Ovary (tissue), 9 donors: ENCODE data around the gene TCF12. TPM values are rescaled to one million over a fixed set of nuclear protein-coding genes. Genes with fewer than 3 reads are reported as not detected.

Experiments
- DNase-seq, 5 donors: peaks; one replicate each; pipeline ENCODE4 v3.0.0-alpha.2; 2019 to 2020
- H3K27ac ChIP-seq, 2 donors: fragments of 200-600 bp; one replicate each; pipeline versions ENCODE4 v1.5.1 to v1.8.0; 2019 to 2022
- H3K27me3 ChIP-seq: fragments of 200-600 bp; one replicate; pipeline ENCODE4 v1.8.0; 2022
- H3K36me3 ChIP-seq: fragments of 200-600 bp; sonication (generic); one replicate; pipeline ENCODE4 v1.5.1; 2019
- H3K4me1 ChIP-seq: one replicate; pipeline ENCODE4 v1.8.1; 2013; ENCODE audit warnings: mild to moderate bottlenecking, moderate library complexity; ENCODE audit not compliant: insufficient read depth
- H3K4me3 ChIP-seq: fragments of 200-600 bp; sonication (generic); one replicate; pipeline ENCODE4 v1.5.1; 2017
- H3K9me3 ChIP-seq, 2 donors: fragments of 200-600 bp in 1 of 2; sonication (generic) in 1 of 2; one replicate each; pipeline versions ENCODE4 v1.5.1 to v1.8.1; 2013 to 2019; ENCODE audit warnings: mild to moderate bottlenecking in 1 of 2, moderate library complexity in 1 of 2
- EP300 ChIP-seq: sonication (generic); formaldehyde crosslinking; IDR thresholded peaks from one replicate; pipeline ENCODE4 v1.6.1; 2017; ENCODE audit warnings: antibody characterized with exemption
- POLR2A ChIP-seq: fragments of 450-650 bp; IDR thresholded peaks from one replicate; pipeline ENCODE4 v1.6.1; 2017; ENCODE audit warnings: antibody characterized with exemption, mild to moderate bottlenecking, moderate library complexity
- WGBS, 3 donors: extraction: QIAGEN DNeasy Blood & Tissue Kit in 1 of 3; methylation state at CpG; one replicate each; pipeline versions ENCODE4 v1.1.5 to v1.1.7; 2013 to 2017; 5-methylcytosine and 5-hydroxymethylcytosine counted together
- intact Hi-C, 4 donors: fragments of 100-400 bp; cut with DNase I; formaldehyde crosslinking; loops; one replicate each; pipeline versions ENCODE4 v1.11.0 to v1.15.1; 2022 to 2023
- polyA plus RNA-seq, 2 donors: library from polyadenylated mRNA; stranded (reverse); fragments of 200-250 nt in 1 of 2; fragments of 350-450 nt in 1 of 2; fragmentation: Illumina TruSeq in 1 of 2; extraction: RNeasy Lipid Tissue Mini Kit (QIAGEN cat#74804) in 1 of 2; gene quantifications; one replicate each; pipeline ENCODE4 v1.2.3, GENCODE V29; 2013 to 2014
- total RNA-seq, 7 donors: library from RNA; depleted of rRNA in 2 of 7; stranded (reverse); fragments of >200 nt in 2 of 7; fragmentation: NEBNext Ultra II Directional in 3 of 7; extraction: Animal tissue kit (Norgen Biotek cat#: 25700) in 3 of 7; gene quantifications; one replicate each; pipeline versions ENCODE4 v1.1.0 to v1.2.4, GENCODE V29; 2016 to 2023
- TF ChIP-seq, protein P1 (sequence below), 3 donors: fragments of 450-650 bp in 2 of 3; fragments of 200-600 bp in 1 of 3; IDR thresholded peaks; one replicate each; pipeline versions ENCODE4 v1.5.1 to v1.8.0; 2016 to 2022; ENCODE audit warnings: antibody characterized with exemption in 3 of 3, mild to moderate bottlenecking in 1 of 3
- donor health status: DM: no; HTN: no; CAD: no; lungs with moderate emphysema.
- donor health status: DM: no; HTN: no; CAD: no.
- donor health status: Bipolar disorder and iron deficiency.
- donor health status: DM: yes; HTN: yes; CAD: no.
- donor health status: DM: no; HTN: no; CAD: no.
- donor health status: DM: yes; HTN: yes; CAD: no.

TCF12 gene
- total and polyA plus RNA-seq, 9 donors = 28.6 to 150 (median 116) TPM

DNA sequence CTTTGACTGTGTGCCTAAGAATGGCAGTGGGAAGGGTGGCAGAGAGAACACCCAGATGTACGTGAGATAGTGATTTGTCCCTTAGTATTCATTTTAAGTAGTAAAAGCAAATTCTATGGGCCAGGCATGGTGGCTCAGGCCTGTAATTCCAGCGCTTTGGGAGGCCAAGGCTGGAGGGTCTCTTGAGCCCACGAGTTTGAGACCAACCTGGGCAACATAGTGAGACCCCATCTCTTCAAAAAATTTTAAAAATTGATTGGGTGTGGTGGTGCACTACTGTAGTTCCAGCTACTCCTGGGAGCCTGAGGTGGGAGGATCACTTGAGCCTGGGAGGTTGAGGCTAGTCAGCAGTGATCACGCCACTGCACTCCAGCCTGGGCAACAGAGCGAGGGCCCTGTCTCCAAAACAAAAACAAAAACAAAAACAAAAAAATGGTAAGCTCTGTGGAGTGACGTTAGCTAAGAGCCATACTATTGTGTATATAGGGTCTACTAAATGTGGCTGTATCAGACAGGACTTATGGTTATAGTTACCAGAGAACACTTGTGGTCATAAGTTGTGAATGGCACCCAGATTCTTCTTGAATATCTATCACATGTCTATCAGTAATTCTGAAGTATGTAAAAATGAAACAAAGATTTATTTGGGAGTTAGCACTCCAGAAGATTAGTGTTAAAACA, 171.5 kb downstream of the TCF12 start:
- no peak overlapping the region for H3K4me3 ChIP-seq
- H3K4me1 ChIP-seq = no peaks in the 10 kb centered on the region
- H3K27me3 ChIP-seq = no peaks in the 10 kb centered on the region
- WGBS, 3 donors = 96 to 98% (median 97%) methylated on average over 6 of the region's 6 CpGs
- TF ChIP-seq, protein P1, sequence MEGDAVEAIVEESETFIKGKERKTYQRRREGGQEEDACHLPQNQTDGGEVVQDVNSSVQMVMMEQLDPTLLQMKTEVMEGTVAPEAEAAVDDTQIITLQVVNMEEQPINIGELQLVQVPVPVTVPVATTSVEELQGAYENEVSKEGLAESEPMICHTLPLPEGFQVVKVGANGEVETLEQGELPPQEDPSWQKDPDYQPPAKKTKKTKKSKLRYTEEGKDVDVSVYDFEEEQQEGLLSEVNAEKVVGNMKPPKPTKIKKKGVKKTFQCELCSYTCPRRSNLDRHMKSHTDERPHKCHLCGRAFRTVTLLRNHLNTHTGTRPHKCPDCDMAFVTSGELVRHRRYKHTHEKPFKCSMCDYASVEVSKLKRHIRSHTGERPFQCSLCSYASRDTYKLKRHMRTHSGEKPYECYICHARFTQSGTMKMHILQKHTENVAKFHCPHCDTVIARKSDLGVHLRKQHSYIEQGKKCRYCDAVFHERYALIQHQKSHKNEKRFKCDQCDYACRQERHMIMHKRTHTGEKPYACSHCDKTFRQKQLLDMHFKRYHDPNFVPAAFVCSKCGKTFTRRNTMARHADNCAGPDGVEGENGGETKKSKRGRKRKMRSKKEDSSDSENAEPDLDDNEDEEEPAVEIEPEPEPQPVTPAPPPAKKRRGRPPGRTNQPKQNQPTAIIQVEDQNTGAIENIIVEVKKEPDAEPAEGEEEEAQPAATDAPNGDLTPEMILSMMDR (IDR thresholded peaks at IDR 0.05) = no peak
- TF ChIP-seq EP300 (no peak), POLR2A (no peak)
- H3K36me3 ChIP-seq = no peaks in the 10 kb centered on the region
- H3K9me3 ChIP-seq = no peaks in the 10 kb centered on the region
- no peak overlapping the region for H3K27ac ChIP-seq
- no peak for DNase-seq
- intact Hi-C loops = no loop called here

DNA sequence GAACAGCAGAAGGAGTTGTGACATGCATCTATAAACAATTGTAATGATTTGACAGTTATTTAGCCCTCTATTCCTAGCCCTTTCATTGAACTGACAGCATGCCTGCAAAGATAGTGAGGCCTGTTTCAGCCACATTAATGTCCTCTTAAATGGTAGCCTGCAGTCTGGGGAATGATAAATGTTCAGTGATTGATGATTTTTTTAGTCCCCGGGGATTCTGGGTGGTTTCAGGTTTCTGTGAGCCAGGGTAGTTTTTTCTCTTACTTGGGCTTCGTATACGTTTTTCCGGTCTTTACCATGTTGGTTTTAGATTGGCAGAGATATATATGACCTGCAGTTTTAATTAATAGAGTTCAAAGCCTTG, 172.0 kb downstream of the TCF12 start:
- no peak for TF ChIP-seq EP300
- TF ChIP-seq, protein P1 (IDR thresholded peaks at IDR 0.05) = no peak
- TF ChIP-seq POLR2A = no peak
- intact Hi-C loops = no loop called here
- WGBS, 3 donors = 76 to 83% (median 78%) methylated on average over 4 of the region's 4 CpGs
- Histone ChIP-seq H3K9me3 (no peaks in the 10 kb centered on the region), H3K4me3 (no peak overlapping the region), H3K27ac (no peak overlapping the region), H3K4me1 (no peaks in the 10 kb centered on the region), H3K36me3 (no peaks in the 10 kb centered on the region), H3K27me3 (no peaks in the 10 kb centered on the region)
- DNase-seq = no peak

DNA sequence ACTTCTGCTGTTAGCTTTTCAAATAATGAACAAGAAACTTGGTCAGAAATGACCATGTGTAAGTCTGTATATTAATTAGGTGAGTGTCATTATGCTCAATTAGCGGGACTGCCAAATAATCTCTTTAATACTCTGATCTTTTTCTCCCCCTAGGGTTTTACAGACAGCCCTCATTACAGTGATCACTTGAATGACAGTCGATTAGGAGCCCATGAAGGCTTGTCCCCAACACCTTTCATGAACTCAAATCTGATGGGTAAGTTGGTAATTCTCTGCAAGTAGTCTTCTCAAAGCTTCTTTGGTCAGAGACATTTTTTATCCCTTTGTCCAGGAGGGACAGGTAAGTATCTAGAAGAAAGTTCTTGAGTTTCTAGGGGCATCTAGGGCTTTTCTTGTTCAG, 173.2 kb downstream of the TCF12 start:
- TF ChIP-seq POLR2A (no peak), EP300 (no peak)
- TF ChIP-seq, protein P1 (IDR thresholded peaks at IDR 0.05) = no peak
- H3K27me3 ChIP-seq = no peaks in the 10 kb centered on the region
- 89 to 96% (median 95%) methylated on average over 2 of the region's 2 CpGs for WGBS, 3 donors

GRCh38 chr15:57092252-57092651, 173.8 kb downstream of the TCF12 start:
- Histone ChIP-seq H3K27me3 (no peaks in the 10 kb centered on the region), H3K36me3 (no peaks in the 10 kb centered on the region), H3K4me3 (no peak overlapping the region), H3K9me3 (no peaks in the 10 kb centered on the region), H3K4me1 (no peaks in the 10 kb centered on the region), H3K27ac (no peak overlapping the region)
- intact Hi-C loops = no loop called here
- TF ChIP-seq EP300 (no peak), POLR2A (no peak)
- TF ChIP-seq, protein P1 (IDR thresholded peaks at IDR 0.05) = no peak
- no peak for DNase-seq

More for the DNA sequence above, 173.2 kb downstream of the TCF12 start:
- Histone ChIP-seq H3K4me3 (no peak overlapping the region), H3K9me3 (no peaks in the 10 kb centered on the region), H3K4me1 (no peaks in the 10 kb centered on the region), H3K27ac (no peak overlapping the region), H3K36me3 (no peaks in the 10 kb centered on the region)
- DNase-seq = no peak
- intact Hi-C loops = no loop called here
